H1 (cell line): ENCODE data around the gene SRPX. TPM values are rescaled to one million over a fixed set of nuclear protein-coding genes. Genes with fewer than 3 reads are reported as not detected.

Source experiments
- SAP30 ChIP-seq: fragments of 300-600 bp; sonication (generic); IDR thresholded peaks from 2 replicates; pipeline ENCODE4 v1.7.1; 2012; ENCODE audit warnings: low read length, moderate library complexity, mild to moderate bottlenecking, inconsistent platforms; ENCODE audit not compliant: insufficient read depth, insufficient replicate concordance
- polyA plus RNA-seq, 7 experiments: library from polyadenylated mRNA; depleted of rRNA in 3 of 7; stranded (reverse) in 5 of 7; unstranded in 2 of 7; fragments of >200 nt in 5 of 7; fragments of 200-250 nt in 2 of 7; gene quantifications; 1 replicate in 5 of 7; 2 replicates in 1 of 7; 4 replicates in 1 of 7; pipeline versions ENCODE4 v1.2.1 to v1.2.3, GENCODE V29; 2011 to 2013; ENCODE audit warnings: missing spikeins in 2 of 7, mixed read lengths in 2 of 7
- total RNA-seq: library from RNA; stranded (reverse); fragmentation: NEBNext Ultra II Directional; extraction: Animal tissue kit (Norgen Biotek cat#: 25700); gene quantifications from 2 replicates; pipeline ENCODE4 v1.2.1, GENCODE V29; 2021

Gene SRPX
- total and polyA plus RNA-seq, 2 of the 8 experiments (the other 6 are each of a cell fraction or from before 2014, with no cell fraction given), result 7.6 to 10.4 TPM

DNA sequence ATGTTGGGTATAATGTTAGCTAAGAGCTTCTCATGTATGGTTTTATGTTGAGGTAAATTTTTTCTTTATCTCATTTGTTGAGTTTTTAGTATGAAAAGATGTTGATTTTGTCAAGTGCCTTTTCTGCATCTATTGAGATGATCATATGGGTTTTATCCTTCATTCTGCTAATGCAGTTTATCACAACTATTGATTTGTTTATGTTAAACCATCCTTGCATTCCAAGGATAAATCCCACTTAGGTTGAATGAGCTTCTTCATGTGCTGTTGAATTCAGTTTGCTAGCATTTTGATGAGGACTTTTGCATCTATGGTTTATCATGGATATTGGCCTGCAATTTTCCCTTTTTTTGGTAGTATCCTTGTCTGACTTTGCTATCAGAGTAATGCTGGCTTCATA is 121.0 kb downstream of the SRPX start (continued):
- no peak for TF ChIP-seq SAP30

Other genes starting within 250 kb of the SRPX start
- gene SYTL5, start 214.3 kb downstream of the SRPX start, total RNA-seq, result 0.38 and 0.52 TPM in 2 replicates
- 0.06 and 0.15 TPM in 2 replicates for gene SYTL5, start 214.3 kb downstream of the SRPX start, polyA plus RNA-seq (2011; rRNA removed)
- gene RPGR, start 106.6 kb upstream of the SRPX start, total RNA-seq, result 6.9 and 10.0 TPM in 2 replicates
- gene RPGR, start 106.6 kb upstream of the SRPX start, polyA plus RNA-seq (2011; rRNA removed), result 1.2 and 1.6 TPM in 2 replicates
- not detected in 2 replicates for gene OTC, start 131.7 kb upstream of the SRPX start, total RNA-seq
- gene OTC, start 131.7 kb upstream of the SRPX start, polyA plus RNA-seq (2011; rRNA removed), result not detected in 2 replicates